Bronchial epithelial cell (primary cell): ENCODE measurements around the gene SMU1. TPM values are rescaled to one million over a fixed set of nuclear protein-coding genes. Genes with fewer than 3 reads are reported as not detected.
"Not testable (repeated sequence)": the region's sequence is repeated elsewhere in the genome, so short reads cannot be mapped to it uniquely, and the experiment has no call there.

Source experiments
- DNase-seq: peaks from one replicate; pipeline ENCODE4 v3.0.0-alpha.2; 2010; ENCODE audit warnings: low read depth
- FAIRE-seq: peaks from 2 replicates; lab custom pipeline; 2011; peaks lifted over from hg19 to GRCh38; lab: Jason Lieb, UNC
- H3K27me3 ChIP-seq: 2 replicates; pipeline ENCODE4 v1.5.1; 2011; ENCODE audit warnings: low read length; ENCODE audit not compliant: control insufficient read depth, insufficient read depth
- H3K36me3 ChIP-seq: 2 replicates; pipeline ENCODE4 v1.5.1; 2011; ENCODE audit warnings: low read length; ENCODE audit not compliant: control insufficient read depth, insufficient read depth
- H3K4me3 ChIP-seq: 2 replicates; pipeline ENCODE4 v1.5.1; 2011; ENCODE audit warnings: mild to moderate bottlenecking, low read depth, low read length, control low read depth
- total RNA-seq: library from RNA; depleted of rRNA; stranded (reverse); fragments of >200 nt; gene quantifications from 2 replicates; pipeline ENCODE4 v1.2.1, GENCODE V29; 2014
- TF ChIP-seq, protein P1 (sequence below): IDR thresholded peaks from 2 replicates; pipeline ENCODE4 v1.5.1; 2011; ENCODE audit warnings: mild to moderate bottlenecking, moderate library complexity, low read length, control low read depth, inconsistent platforms; ENCODE audit not compliant: insufficient read depth, severe bottlenecking

The SMU1 gene
- total RNA-seq, 1 donor from 2014 or later, result 40.5 TPM

DNA sequence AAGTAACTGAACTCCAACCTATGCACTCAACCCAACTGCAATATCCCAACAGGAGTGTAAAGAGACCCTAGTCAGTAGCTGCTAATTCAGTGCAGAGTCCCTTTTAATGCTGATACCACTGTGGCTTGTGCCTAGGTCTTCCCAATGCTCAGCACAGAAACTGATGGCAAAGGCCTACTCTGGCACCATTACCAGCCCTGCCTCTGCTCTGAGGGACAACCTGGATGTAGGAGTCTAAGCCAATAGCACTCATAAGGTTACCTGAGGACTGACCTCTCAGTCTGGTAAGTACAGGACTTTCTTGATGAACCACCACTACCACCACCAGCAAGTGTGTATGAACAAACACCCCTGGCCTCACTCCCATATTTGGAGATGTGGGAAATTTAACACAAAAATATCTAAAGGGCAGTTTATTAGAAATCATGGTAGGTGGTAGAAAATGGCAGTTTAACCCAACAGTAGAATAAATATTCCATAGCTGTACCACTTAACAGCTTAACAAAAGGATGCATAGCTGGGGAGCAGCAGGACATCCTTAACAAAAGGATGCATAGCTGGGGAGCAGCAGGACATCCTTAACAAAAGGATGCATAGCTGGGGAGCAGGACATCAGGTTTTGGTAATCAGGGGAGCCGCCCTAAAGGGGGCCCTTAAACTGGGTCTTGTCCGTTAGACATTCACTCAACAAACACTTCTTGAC, 62.4 kb downstream of the SMU1 start:
- Histone ChIP-seq H3K4me3 (no peak overlapping the region), H3K27me3 (no peaks in the 10 kb centered on the region), H3K36me3 (peaks cover 2% of the 10 kb centered on the region)
- no peak for FAIRE-seq
- no peak for DNase-seq
- TF ChIP-seq, protein P1, sequence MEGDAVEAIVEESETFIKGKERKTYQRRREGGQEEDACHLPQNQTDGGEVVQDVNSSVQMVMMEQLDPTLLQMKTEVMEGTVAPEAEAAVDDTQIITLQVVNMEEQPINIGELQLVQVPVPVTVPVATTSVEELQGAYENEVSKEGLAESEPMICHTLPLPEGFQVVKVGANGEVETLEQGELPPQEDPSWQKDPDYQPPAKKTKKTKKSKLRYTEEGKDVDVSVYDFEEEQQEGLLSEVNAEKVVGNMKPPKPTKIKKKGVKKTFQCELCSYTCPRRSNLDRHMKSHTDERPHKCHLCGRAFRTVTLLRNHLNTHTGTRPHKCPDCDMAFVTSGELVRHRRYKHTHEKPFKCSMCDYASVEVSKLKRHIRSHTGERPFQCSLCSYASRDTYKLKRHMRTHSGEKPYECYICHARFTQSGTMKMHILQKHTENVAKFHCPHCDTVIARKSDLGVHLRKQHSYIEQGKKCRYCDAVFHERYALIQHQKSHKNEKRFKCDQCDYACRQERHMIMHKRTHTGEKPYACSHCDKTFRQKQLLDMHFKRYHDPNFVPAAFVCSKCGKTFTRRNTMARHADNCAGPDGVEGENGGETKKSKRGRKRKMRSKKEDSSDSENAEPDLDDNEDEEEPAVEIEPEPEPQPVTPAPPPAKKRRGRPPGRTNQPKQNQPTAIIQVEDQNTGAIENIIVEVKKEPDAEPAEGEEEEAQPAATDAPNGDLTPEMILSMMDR, result no peak

DNA sequence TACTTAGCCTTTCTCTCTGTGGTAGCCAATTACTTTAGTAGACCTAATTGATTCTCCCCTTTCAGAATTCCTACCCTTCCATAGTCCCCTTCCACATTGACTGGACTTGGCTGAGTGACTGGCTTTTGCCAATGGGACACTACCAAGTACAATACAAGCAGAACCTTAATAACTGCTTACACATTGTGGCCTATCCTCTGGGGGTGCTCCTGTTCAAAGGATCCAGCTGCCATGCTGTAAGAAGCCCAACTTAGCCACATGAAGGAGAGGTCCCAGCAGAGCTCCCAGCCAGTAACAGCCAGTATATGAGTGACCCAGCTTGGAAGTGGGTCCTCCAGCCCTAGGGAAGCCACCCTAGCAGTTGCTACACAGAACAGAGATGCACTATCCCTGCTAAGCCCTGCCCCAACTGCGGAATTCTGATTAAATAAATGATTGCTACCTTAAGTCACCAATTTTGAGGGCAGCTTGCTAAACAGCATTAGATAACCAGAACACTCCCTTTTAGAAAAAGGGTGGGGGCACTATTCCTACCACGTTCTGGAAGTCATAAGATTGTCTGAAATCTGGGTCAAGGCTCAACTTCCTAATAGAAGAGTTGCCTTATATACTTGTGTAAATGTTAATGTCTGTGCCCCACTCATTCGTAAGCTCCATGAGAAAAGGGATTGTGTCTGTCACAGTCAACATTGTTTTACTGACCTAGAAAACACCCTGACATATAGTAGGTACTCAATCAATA, 64.0 kb downstream of the SMU1 start:
- TF ChIP-seq, protein P1, result no peak
- FAIRE-seq (no peak), DNase-seq (no peak)
- Histone ChIP-seq H3K36me3 (peaks cover 2% of the 10 kb centered on the region), H3K4me3 (no peak overlapping the region), H3K27me3 (no peaks in the 10 kb centered on the region)

DNA sequence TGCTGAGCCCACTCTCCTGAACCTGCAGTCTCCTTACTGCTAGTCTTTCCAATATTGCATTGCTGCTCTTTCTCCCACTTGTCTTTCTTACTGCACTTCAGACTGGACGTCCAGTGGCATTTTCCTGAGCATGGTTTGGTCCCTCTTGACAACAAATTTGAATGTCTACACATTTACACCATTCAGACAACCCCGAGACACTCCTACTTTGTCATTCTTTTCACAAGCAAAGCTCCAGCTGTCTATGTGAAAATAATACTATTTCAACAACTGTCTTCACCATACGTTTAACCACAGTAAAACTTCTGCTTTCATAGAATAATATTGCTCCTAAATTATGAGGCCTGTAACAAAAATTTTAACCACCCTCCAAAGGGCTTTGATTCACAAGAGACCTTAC, 64.6 kb downstream of the SMU1 start:
- FAIRE-seq, result peak; percentile 7
- Histone ChIP-seq H3K36me3 (peaks cover 2% of the 10 kb centered on the region), H3K27me3 (no peaks in the 10 kb centered on the region), H3K4me3 (no peak overlapping the region)
- TF ChIP-seq, protein P1, result no peak
- DNase-seq, result no peak

DNA sequence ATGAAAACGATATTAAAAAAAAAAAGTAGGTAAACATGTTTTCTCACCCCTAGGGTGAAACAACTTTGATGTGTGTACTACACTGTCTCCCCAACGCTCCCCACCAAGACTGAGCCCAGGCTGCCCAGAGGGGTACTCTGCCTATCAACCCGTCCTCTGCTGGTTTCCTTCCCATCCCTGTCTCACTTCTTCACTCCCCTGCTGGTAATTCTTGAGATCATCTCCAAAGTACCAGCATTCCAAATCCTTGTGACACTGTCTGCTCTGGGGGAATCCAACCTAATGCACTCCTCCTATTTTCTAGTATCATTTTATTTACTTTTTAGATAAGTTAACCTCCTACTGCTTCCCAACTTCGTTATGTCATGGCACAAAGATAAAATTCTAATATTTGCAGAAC, 68.7 kb downstream of the SMU1 start:
- Histone ChIP-seq H3K36me3 (peaks cover 2% of the 10 kb centered on the region), H3K4me3 (no peak overlapping the region), H3K27me3 (no peaks in the 10 kb centered on the region)
- TF ChIP-seq, protein P1, result no peak
- DNase-seq (no peak), FAIRE-seq (no peak)

DNA sequence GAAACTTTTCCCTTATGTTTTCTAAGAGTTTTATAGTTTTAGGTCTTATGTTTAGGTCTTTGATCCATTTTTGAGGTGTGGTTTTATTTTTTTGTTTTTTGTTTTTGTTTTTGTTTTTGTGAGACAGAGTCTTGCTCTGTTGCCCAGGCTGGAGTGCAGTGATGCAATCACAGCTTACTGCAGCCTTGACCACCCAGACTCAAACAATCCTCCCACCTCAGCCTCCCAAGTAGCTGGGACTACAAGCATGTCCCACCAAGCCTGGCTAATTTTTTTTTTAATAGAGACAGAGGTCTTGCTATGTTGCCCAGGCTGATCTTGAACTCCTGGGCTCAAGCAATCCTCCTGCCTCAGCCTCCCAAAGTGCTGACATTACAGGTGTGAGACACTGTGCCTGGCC, 71.1 kb downstream of the SMU1 start:
- H3K4me3 ChIP-seq, FAIRE-seq, H3K27me3 ChIP-seq, DNase-seq, H3K36me3 ChIP-seq: not testable (repeated sequence)

DNA sequence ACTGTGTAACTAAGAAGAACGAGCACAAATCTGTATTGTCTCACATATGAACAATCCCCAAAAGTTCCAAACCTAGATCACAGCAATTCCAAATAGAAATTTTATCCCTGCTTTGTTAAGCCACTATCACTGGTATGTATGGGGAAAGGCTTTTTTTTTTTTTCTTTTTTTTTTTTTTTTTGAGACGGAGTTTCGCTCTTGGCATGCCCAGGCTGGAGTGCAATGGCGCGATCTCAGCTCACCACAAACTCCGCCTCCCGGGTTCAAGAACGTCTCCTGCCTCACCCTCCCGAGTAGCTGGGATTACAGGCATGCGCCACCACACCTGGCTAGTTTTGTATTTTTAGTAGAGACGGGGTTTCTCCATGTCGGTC, 75.8 kb downstream of the SMU1 start:
- peak; percentile 63 for DNase-seq
- not testable (repeated sequence) for H3K36me3 ChIP-seq, FAIRE-seq, H3K27me3 ChIP-seq
- H3K4me3 ChIP-seq, result peak overlapping the region; percentile 66
